Loucy (cell line): ENCODE data around the gene MPL.

Experiments
- EZH2phosphoT487 ChIP-seq: fragments of 200-600 bp; IDR thresholded peaks from 2 replicates; pipeline ENCODE4 v1.6.1; 2018; ENCODE audit warnings: antibody characterized with exemption, mild to moderate bottlenecking, moderate library complexity, borderline replicate concordance
- TF ChIP-seq, protein P1 (sequence below): fragments of 200-600 bp; sonication (generic); conservative IDR thresholded peaks from 2 replicates; pipeline ENCODE4 v1.5.1; 2014; ENCODE audit warnings: mild to moderate bottlenecking, antibody characterized with exemption, low read length

GRCh38 chr1:43389326-43390313 lies 52.0 kb downstream of the MPL start, which contains the start of the genes MED8 and SZT2:
- TF ChIP-seq, protein P1, sequence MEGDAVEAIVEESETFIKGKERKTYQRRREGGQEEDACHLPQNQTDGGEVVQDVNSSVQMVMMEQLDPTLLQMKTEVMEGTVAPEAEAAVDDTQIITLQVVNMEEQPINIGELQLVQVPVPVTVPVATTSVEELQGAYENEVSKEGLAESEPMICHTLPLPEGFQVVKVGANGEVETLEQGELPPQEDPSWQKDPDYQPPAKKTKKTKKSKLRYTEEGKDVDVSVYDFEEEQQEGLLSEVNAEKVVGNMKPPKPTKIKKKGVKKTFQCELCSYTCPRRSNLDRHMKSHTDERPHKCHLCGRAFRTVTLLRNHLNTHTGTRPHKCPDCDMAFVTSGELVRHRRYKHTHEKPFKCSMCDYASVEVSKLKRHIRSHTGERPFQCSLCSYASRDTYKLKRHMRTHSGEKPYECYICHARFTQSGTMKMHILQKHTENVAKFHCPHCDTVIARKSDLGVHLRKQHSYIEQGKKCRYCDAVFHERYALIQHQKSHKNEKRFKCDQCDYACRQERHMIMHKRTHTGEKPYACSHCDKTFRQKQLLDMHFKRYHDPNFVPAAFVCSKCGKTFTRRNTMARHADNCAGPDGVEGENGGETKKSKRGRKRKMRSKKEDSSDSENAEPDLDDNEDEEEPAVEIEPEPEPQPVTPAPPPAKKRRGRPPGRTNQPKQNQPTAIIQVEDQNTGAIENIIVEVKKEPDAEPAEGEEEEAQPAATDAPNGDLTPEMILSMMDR, result no peak
- TF ChIP-seq EZH2phosphoT487, result no peak
